HG02970 (cell line): ENCODE measurements around the gene ZBTB12.
A peak's percentile ranks its signal among the peaks of the same experiment; 100 is the strongest.

Experiments
- ATAC-seq: cut with Tn5 transposase; IDR thresholded peaks from one replicate; pipeline ENCODE4 v1.9.1; 2021; ENCODE audit warnings: mild to moderate bottlenecking, moderate library complexity, moderate number of reproducible peaks; ENCODE audit not compliant: unreplicated experiment, low FRiP score

ZBTB12 gene

DNA sequence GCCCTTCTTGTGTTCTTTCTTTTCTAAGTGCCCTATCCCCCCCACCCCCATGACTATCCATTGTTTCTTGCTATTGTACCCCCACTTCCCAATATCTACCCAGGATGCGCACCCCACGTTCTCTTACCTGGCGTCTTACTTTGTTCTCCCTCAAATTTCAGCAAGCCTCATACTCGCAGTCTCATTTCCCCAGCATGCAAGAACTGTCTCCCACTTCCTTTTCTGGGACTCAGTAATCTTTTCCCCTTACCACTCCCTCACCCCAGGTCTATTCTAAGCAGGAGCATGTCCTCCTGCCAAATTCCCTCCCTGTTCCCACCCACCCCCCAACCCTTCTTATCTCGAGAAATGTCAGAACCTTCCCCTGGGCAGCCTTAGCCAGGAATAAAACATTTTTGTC is 2.7 kb downstream of the ZBTB12 start:
- no peak for ATAC-seq

GRCh38 chr6:31898383-31899011 is 3.4 kb downstream of the ZBTB12 start:
- ATAC-seq: no peak

GRCh38 chr6:31897612-31898382 is 4.1 kb downstream of the ZBTB12 start, which contains the start of gene EHMT2:
EHMT2 (minus strand) TSS chr6:31897698; CDS start chr6:31897677, 21 bp downstream.
- peak; percentile 55 for ATAC-seq

GRCh38 chr6:31896856-31897611 is 4.9 kb downstream of the ZBTB12 start:
- ATAC-seq: peak; percentile 3

- ATAC-seq: no peak
These were observed 5.4 kb downstream of the ZBTB12 start for GRCh38 chr6:31896493-31896855.

DNA sequence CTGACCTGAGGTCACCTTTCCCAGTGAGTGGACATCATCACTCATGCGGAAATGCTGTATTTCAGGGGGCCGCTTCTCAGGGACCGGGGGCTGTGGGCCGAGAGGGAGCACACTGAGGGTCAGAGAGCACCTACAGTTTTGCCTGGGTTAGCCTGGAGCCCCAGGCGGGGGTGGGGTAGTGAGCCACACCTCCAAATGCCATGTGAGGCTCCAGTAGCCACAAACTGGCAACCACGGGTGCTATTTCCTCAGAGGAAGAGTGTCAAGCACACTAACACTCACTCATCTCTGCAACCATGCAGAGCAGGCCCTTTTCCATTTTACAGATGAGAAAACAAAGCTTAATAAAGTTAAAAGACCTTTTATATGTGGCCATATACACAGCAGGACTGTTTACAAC is 9.1 kb downstream of the ZBTB12 start:
- no peak for ATAC-seq

DNA sequence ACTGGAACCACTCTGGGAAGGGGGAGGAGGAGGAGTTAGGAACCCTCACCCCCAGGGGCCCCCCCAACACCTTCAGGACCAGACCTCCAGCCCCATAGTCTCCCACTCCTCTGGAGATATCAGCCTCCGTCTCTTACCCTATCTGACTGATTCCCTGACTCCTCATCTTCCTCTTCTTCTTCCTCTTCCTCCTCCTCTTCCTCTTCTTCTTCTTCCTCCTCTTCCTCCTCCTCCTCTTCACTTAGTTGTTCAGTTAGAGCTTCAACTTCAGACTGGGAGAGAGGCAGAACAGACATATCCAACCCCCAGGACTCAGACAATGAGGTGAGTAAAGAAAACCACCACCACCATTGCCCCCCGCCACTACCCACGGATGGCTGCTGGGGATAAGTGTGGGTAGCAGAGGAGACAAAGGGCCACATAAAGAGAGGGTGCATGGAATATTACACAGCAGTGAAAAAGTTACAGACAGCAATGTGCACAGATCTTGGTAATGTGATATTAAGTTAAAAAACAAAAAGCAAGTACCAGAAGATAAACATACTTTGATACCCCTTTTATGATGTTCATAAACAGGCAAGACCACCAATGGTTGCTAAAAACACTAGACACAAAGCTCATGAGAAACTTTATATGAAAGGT is 12.4 kb downstream of the ZBTB12 start:
- no peak for ATAC-seq

DNA sequence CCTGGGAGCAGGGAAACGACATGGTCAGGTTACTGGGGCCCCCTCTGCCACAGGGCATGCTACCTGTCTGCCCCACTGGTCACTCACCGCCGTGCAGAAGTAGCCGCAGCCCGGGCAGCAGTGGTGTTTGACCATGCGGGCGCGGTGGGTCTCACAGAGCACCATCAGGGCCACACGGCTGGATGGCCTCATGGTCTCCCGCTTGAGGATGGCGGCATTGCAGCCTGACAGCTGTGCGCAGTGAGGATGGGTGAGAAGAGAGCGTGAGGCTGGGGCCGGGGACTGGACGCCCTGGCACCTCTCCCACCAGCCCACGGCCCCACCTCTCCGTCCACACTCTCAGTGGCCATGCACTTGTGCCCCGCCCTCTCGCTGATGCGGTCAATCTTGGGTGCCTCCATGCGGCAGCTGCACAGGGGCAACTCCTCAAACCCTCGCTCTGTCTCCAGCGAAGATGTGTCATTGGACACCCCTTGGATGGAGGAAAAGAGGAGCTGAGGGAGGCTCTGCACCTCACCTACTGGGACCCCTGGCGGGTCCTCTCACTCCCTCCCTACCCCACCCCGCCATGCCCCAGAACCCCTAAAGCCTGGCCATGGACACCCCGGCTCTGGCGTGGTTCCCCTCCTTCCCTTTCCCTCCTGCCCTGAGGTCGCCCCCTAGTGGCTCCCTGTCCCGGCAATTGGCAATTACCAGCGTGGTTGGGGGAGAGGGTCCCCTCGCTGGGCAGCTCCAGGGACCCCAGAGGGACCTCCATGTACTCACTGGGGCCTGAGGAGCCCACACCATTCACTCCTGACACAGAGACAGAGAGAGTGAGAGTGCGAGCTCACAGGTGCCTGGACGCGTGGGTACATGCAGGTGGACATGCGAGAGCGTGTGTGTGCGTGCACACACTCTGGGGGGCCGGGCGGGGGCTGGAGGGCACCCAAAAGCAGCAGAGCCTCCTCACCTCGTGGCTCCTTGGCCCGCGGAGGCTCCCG is 13.3 kb downstream of the ZBTB12 start:
- no peak for ATAC-seq

GRCh38 chr6:31887173-31888007 is 14.5 kb downstream of the ZBTB12 start:
- ATAC-seq: no peak

- ATAC-seq: no peak
These were observed 15.3 kb downstream of the ZBTB12 start for GRCh38 chr6:31886541-31886991.

DNA sequence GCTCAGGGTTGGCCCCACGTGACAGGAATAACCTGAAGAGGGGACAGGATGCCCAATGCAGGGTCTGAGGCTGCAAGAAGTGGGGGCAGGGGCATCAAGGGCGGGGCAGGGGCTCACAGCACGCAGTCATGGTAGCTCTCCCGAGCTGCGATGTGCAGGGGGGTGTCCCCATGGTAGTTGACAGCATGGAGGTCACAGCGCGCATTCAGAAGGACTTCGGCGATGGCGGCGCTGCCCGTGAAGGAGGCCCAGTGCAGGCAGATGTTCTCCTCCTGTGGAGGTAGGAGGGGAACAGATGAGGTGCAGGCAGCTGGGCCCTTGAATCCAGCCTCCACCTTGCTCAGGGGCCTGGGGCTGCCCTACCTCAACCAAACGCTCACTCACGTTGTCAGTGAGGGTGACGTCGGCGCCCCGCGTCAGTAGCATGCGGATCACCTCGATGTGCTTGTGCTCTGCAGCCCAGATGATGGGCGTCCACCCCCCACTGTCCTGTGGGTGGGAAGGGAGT is 17.3 kb downstream of the ZBTB12 start:
- ATAC-seq: no peak

DNA sequence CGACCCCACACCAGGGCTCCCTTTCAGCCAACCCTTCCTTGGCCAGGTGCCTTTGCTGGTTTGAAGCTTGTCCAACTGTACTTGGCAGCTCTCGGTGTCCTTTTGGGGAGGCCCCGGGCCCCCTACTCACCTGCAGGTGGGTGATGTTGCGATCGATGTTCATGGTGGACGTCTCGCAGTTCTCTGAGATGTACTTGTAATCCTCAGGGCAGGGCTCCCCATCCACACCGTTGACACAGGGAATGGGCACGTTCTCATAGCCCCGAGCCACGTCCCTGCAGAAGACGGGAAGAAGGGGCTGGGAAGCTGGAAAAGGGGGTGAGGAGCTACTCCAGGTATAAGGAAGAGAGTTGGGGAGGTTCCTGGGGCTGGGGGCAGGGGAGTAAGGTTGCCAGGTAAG is 18.2 kb downstream of the ZBTB12 start:
- no peak for ATAC-seq

GRCh38 chr6:31882344-31882743 is 19.5 kb downstream of the ZBTB12 start:
- ATAC-seq: no peak

GRCh38 chr6:31881136-31881859 is 20.6 kb downstream of the ZBTB12 start:
- ATAC-seq: no peak

DNA sequence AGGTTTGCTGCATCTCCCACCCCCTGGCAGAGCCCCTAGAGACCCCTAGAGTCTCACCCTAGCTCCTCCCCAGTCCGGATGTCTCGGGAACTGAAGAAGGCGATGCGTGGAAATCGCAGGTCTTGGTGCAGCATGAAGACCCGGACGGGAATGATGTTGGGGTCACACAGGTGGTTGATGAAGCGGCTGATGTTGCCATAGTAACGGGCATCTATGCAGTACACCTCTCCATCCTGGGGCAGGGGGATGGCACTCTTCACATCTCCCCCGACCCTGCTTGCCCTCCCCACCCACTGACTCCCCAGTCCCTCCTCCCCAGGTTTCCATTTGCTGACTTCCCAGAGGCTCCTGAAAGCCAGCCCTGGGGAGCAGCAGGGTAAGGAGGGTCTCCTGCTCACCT is 21.3 kb downstream of the ZBTB12 start:
- ATAC-seq: no peak

DNA sequence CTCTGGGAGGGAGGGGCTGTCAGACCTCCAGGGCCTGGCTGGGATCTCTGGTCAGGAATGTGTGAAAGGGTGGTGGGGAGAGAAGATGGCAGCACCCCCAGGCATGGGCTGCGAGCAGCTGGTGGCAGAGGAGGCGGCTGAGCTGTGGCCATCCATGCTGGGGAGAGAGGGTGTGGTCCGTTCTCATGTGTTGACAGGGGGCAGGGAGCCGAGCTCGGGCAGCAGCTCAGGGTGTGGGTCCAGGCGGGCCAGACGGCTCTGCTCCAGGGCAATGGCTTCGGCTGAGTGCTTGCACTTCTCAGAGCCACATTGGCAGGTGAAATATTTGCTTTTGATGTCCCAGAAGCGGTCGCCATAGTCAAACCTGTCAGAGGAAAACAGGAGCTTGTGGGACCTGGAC is 22.0 kb downstream of the ZBTB12 start:
- ATAC-seq: no peak

GRCh38 chr6:31879143-31879542 is 22.7 kb downstream of the ZBTB12 start:
- ATAC-seq: no peak

- ATAC-seq: no peak
These were observed 23.2 kb downstream of the ZBTB12 start, which contains the start of gene SLC44A4 for GRCh38 chr6:31878726-31879125. SLC44A4 (minus strand) TSS chr6:31878997; CDS start chr6:31878980, 17 bp downstream.
